IMR-90 (cell line): ENCODE measurements around the gene ADGRL1. TPM values are rescaled to one million over a fixed set of nuclear protein-coding genes. Genes with fewer than 3 reads are reported as not detected.

Experiments
- ATAC-seq: fragments of 200-7000 bp; cut with Tn5 transposase; 2 replicates; pipeline ENCODE4 v1.9.1; 2020; ENCODE audit warnings: low read depth, mild to moderate bottlenecking, moderate library complexity
- BruUV-seq: library from RNA; stranded (reverse); fragments of 400-500 nt; replicated peaks from 2 replicates; lab custom pipeline; 2021; lab: Mats Ljungman, UMichigan
- CTCF ChIA-PET: fragments of 300-600 bp; formaldehyde crosslinking; extraction: SDS; loops from one replicate; lab custom pipeline; 2021; ENCODE audit warnings: antibody characterized with exemption; lab: Yijun Ruan, JAX
- POLR2A ChIA-PET: fragments of 300-600 bp; sonication (Branson Sonifier 250); formaldehyde crosslinking; loops from one replicate; lab custom pipeline; 2022; ENCODE audit warnings: antibody characterized with exemption; ENCODE audit not compliant: unreplicated experiment; lab: Charles Lee
- DNase-seq: peaks from one replicate; pipeline ENCODE4 v3.0.0; 2013
- H2AFZ ChIP-seq: replicated peaks from 2 replicates; pipeline ENCODE3; 2013; ENCODE audit warnings: low read length, mild to moderate bottlenecking; ENCODE audit not compliant: poor library complexity
- H2AK5ac ChIP-seq: 2 replicates; pipeline ENCODE4 v1.6.1; 2013; ENCODE audit warnings: low read depth, low read length, inconsistent platforms
- H2AK9ac ChIP-seq: replicated peaks from 2 replicates; pipeline ENCODE3; 2013; ENCODE audit warnings: mild to moderate bottlenecking, low read depth, low read length, moderate library complexity; ENCODE audit not compliant: poor library complexity
- H2BK120ac ChIP-seq: 2 replicates; pipeline ENCODE4 v1.6.1; 2013; ENCODE audit warnings: low read depth, low read length, inconsistent platforms
- H2BK15ac ChIP-seq: 3 replicates; pipeline ENCODE4 v1.6.1; 2013; ENCODE audit warnings: low read depth, low read length, inconsistent platforms
- H2BK20ac ChIP-seq: 2 replicates; pipeline ENCODE4 v1.6.1; 2013; ENCODE audit warnings: low read depth, mild to moderate bottlenecking, inconsistent platforms, low read length, moderate library complexity
- H2BK5ac ChIP-seq: 2 replicates; pipeline ENCODE4 v1.6.1; 2013; ENCODE audit warnings: mild to moderate bottlenecking, low read depth, low read length, inconsistent platforms; ENCODE audit not compliant: poor library complexity, severe bottlenecking
- H3K14ac ChIP-seq: replicated peaks from 2 replicates; pipeline ENCODE4 v1.6.1; 2013; ENCODE audit warnings: low read depth, low read length, inconsistent platforms
- H3K18ac ChIP-seq: 2 replicates; pipeline ENCODE4 v1.6.1; 2013; ENCODE audit warnings: low read depth, low read length, control low read depth
- H3K23ac ChIP-seq: 2 replicates; pipeline ENCODE4 v1.6.1; 2013; ENCODE audit warnings: low read depth, low read length, inconsistent platforms
- H3K27ac ChIP-seq: 2 replicates; pipeline ENCODE4 v1.5.1; 2013; ENCODE audit warnings: mild to moderate bottlenecking, control low read depth, low read length; ENCODE audit not compliant: insufficient read depth
- H3K27me3 ChIP-seq: 2 replicates; pipeline ENCODE4 v1.6.1; 2013; ENCODE audit warnings: low read length; ENCODE audit not compliant: control insufficient read depth, insufficient read depth
- H3K36me3 ChIP-seq: 2 replicates; pipeline ENCODE4 v1.6.1; 2013; ENCODE audit warnings: low read length, mixed read lengths; ENCODE audit not compliant: control insufficient read depth, insufficient read depth
- H3K4ac ChIP-seq: 2 replicates; pipeline ENCODE4 v1.6.1; 2013; ENCODE audit warnings: low read depth, low read length, inconsistent platforms
- H3K4me1 ChIP-seq: 2 replicates; pipeline ENCODE4 v1.6.1; 2013; ENCODE audit warnings: low read length, mixed read lengths; ENCODE audit not compliant: control insufficient read depth, insufficient read depth
- H3K4me2 ChIP-seq: 2 replicates; pipeline ENCODE4 v1.6.1; 2013; ENCODE audit warnings: low read depth, mild to moderate bottlenecking, control low read depth, low read length, moderate library complexity
- H3K4me3 ChIP-seq: 2 replicates; pipeline ENCODE4 v1.5.1; 2013; ENCODE audit warnings: low read depth, mild to moderate bottlenecking, control low read depth, low read length, moderate library complexity; ENCODE audit not compliant: insufficient read depth
- H3K56ac ChIP-seq: 2 replicates; pipeline ENCODE4 v1.6.1; 2013; ENCODE audit warnings: low read length, inconsistent platforms; ENCODE audit not compliant: insufficient read depth; ENCODE audit errors: extremely low read depth
- H3K79me1 ChIP-seq, 2 experiments: 2 replicates each; pipeline ENCODE4 v1.6.1; 2013; ENCODE audit warnings: low read length in 2 of 2, inconsistent platforms in 1 of 2, low read depth in 1 of 2
- H3K9ac ChIP-seq: 2 replicates; pipeline ENCODE4 v1.6.1; 2013; ENCODE audit warnings: low read depth, low read length, control low read depth
- H3K9me1 ChIP-seq: 2 replicates; pipeline ENCODE4 v1.6.1; 2013; ENCODE audit warnings: low read length, inconsistent platforms; ENCODE audit not compliant: insufficient read depth
- H3K9me3 ChIP-seq: 2 replicates; pipeline ENCODE4 v1.6.1; 2013; ENCODE audit warnings: low read length; ENCODE audit not compliant: control insufficient read depth, insufficient read depth
- H4K20me1 ChIP-seq: 2 replicates; pipeline ENCODE4 v1.6.1; 2013; ENCODE audit warnings: low read length, inconsistent platforms; ENCODE audit not compliant: insufficient read depth
- H4K5ac ChIP-seq: 2 replicates; pipeline ENCODE4 v1.6.1; 2013; ENCODE audit warnings: mild to moderate bottlenecking, low read depth, low read length, control low read depth
- H4K8ac ChIP-seq, 2 experiments: 2 replicates each; pipeline ENCODE4 v1.6.1; 2013; ENCODE audit warnings: low read depth in 2 of 2, low read length in 2 of 2, control low read depth in 1 of 2, inconsistent platforms in 1 of 2
- H4K91ac ChIP-seq: 2 replicates; pipeline ENCODE4 v1.6.1; 2013; ENCODE audit warnings: low read depth, low read length, inconsistent platforms; ENCODE audit not compliant: insufficient read depth
- CEBPB ChIP-seq: IDR thresholded peaks from 2 replicates; pipeline ENCODE4 v1.6.1; 2012; ENCODE audit warnings: low read depth, low read length, improper control_type of control experiment
- SMC3 ChIP-seq: fragments of 150-350 bp; IDR thresholded peaks from 2 replicates; pipeline ENCODE4 v1.6.1; 2016; ENCODE audit warnings: low read depth, mild to moderate bottlenecking, antibody characterized with exemption, low read length, moderate library complexity
- WGBS, 2 experiments: methylation state at CpG; one replicate each; pipeline versions ENCODE4 v1.1.5 to v1.1.7; 2013; ENCODE audit warnings: missing lambda C conversion rate in 2 of 2; ENCODE audit not compliant: insufficient read length in 1 of 2; ENCODE audit errors: extremely low coverage in 2 of 2; 5-methylcytosine and 5-hydroxymethylcytosine counted together
- dilution Hi-C: fragments of 300-500 bp; cut with HindIII; formaldehyde crosslinking; loops from one replicate; pipeline ENCODE4 v1.14.3; 2018; ENCODE audit warnings: low sequenced_read_pairs; ENCODE audit not compliant: unreplicated experiment
- in situ Hi-C: fragments of 300-500 bp; cut with MboI; formaldehyde crosslinking; loops from 3 replicates; pipeline ENCODE4 v1.14.3; 2019; ENCODE audit warnings: low sequenced_read_pairs, inconsistent platforms, mixed read lengths
- intact Hi-C: fragments of 100-400 bp; cut with micrococcal nuclease; formaldehyde crosslinking; loops from 2 replicates; pipeline ENCODE4 v1.10.0; 2022
- polyA plus RNA-seq, 3 experiments: library from polyadenylated mRNA; depleted of rRNA; stranded (reverse); fragments of >200 nt; gene quantifications; 2 replicates each; pipeline ENCODE4 v1.2.3, GENCODE V29; 2012; ENCODE audit warnings: low replicate concordance in 1 of 3
- total RNA-seq: library from RNA; depleted of rRNA; stranded (reverse); fragments of >200 nt; gene quantifications from 2 replicates; pipeline ENCODE4 v1.2.3, GENCODE V29; 2012

ADGRL1 gene
- total and polyA plus RNA-seq, 2 of the 4 experiments (the other 2 are of a cell fraction): 0.72 to 2.2 TPM

- H3K23ac ChIP-seq: peak overlapping the region; percentile 53; the same call in 1 of the 2 replicates
- 0 out of 2 replicates have a peak overlapping the region, but pooled peaks have one; percentile 12 for H2BK120ac ChIP-seq
- intact Hi-C loops: loop anchor here (5.0 kb wide), 1 partner anchor 339 kb away; the partner anchor contains the start of gene PTGER1
- in situ Hi-C loops: no loop called here
- no peak overlapping the region for H4K5ac ChIP-seq
- H3K56ac ChIP-seq: no peak overlapping the region
- 0 out of 2 replicates have a peak overlapping the region, but pooled peaks have one; percentile 22 for H4K91ac ChIP-seq
- ChIA-PET POLR2A (no interaction called here), CTCF (no interaction called here)
- no peaks in the 10 kb centered on the region for H3K27me3 ChIP-seq
- H4K20me1 ChIP-seq: peaks cover 9% of the 10 kb centered on the region; the same call in 1 of the 2 replicates
- H3K4ac ChIP-seq: peak overlapping the region; percentile 55
- H3K36me3 ChIP-seq: no peaks in the 10 kb centered on the region
- no peaks in the 10 kb centered on the region for H3K9me3 ChIP-seq
- H2AK5ac ChIP-seq: peak overlapping the region; percentile 79; the same call in 1 of the 2 replicates
- no peak overlapping the region for H3K4me3 ChIP-seq
- ATAC-seq (no peak), DNase-seq (peak; percentile 78)
- H2AFZ ChIP-seq: peak overlapping the region; percentile 59
- TF ChIP-seq SMC3 (no peak), CEBPB (peak; percentile 89)
- H3K27ac ChIP-seq: peak overlapping the region; percentile 60
- peak overlapping the region; percentile 74 for H2AK9ac ChIP-seq
- H4K8ac ChIP-seq: peak overlapping the region; percentile 32 to 64; a peak in 2 of 4 replicates
- no peak overlapping the region for H2BK20ac ChIP-seq
- H2BK5ac ChIP-seq: peak overlapping the region; percentile 70
- H3K4me2 ChIP-seq: peak overlapping the region; percentile 59
- WGBS, 2 experiments: no CpG with 5 or more reads among the region's 9 CpGs
- peak overlapping the region; percentile 0; the same call in 1 of the 2 replicates for H3K9ac ChIP-seq
- H3K9me1 ChIP-seq: peaks cover 2% of the 10 kb centered on the region; the same call in 1 of the 2 replicates
- H3K4me1 ChIP-seq: peaks cover 6% of the 10 kb centered on the region
- H3K18ac ChIP-seq: no peak overlapping the region; the same call in 1 of the 2 replicates
- BruUV-seq: no TSS peak
- dilution Hi-C loops: no loop called here
- H3K14ac ChIP-seq: peak overlapping the region; percentile 33; the same call in 1 of the 2 replicates
- peaks cover 22 to 53% of the 10 kb centered on the region in 2 experiments for H3K79me1 ChIP-seq
- H2BK15ac ChIP-seq: peak overlapping the region; percentile 29; the same call in 1 of the 3 replicates
Observed at GRCh38 chr19:14138576-14139265, 67.2 kb downstream of the ADGRL1 start.
